GM04503 (cell line): ENCODE data around the gene CCDC172.
"Not testable (repeated sequence)": the region's sequence is repeated elsewhere in the genome, so short reads cannot be mapped to it uniquely, and the experiment has no call there.

Experiments used
- DNase-seq: peaks from one replicate; pipeline ENCODE4 v3.0.0-alpha.2; 2012; ENCODE audit warnings: low read depth

CCDC172 gene

DNA sequence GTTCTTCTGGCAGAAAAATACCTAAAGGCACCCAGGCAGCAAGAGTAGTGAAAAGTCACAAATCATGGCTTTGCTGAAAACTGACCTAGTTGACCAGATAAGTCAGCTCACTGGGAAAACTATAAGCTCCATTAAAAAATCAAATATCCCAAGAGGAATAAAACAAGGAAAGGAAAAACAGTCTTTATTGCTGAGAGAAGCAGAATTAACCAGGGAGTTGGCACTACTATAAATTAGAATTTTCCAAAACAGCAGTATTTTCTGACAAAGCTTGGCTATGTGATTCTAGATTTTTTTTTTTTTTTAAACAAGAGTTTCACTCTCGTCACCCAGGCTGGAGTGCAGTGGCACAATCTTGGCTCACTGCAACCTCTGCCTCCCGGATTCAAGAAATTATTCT, 12.6 kb downstream of the CCDC172 start:
- no peak for DNase-seq

DNA sequence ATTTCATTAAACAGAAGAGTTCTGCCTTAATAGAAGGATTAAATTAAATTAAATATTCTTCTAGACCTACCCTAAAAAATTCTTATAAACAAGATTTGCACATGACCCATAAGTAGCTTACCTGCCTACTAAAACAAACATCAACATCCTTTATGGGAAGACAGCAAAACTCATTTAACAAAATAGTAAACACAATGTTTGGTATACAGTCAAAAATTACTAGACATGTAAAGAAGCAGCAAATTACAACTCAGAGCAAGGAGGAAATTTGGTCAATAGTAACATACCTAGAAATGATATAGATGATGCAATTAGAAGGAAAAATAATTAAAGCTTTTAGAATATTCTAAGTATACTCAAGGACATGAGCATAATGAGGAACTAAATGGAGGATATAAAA, 27.9 kb downstream of the CCDC172 start:
- no peak for DNase-seq

DNA sequence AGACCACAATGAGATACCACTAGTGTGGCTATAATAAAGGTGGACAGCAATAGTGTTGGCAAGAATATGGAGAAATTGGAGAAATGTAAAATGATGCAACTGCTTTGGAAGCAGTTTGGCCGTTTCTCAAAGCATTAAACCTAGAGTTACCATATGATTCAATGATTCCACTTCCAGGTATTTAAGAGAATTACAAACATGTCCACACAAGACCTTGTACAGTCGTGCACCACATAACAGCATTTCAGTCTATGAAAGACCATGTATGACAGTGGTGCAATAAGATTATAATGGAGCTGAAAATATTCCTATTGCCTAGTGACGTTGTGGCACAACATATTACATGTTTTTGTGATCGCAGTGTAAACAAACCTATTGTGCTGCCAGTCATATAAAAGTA, 29.6 kb downstream of the CCDC172 start:
- no peak for DNase-seq

DNA sequence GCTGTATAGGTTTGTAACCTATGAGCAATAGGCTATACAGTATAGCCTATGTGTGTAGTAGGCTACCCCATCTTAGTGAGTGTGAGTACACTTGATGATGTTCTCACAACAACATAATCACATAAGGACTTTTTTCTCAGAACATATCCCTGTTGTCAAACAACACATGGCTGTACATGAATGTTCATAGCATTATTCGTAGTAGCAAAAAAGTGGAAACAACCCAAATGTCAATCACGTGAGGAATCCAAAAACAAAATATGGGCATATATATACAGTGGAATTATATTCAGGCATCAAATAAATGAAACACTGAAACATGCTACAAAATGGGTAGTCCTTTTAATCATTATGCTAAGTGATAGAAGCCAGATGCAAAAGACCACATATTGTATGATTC, 31.1 kb downstream of the CCDC172 start:
- no peak for DNase-seq

DNA sequence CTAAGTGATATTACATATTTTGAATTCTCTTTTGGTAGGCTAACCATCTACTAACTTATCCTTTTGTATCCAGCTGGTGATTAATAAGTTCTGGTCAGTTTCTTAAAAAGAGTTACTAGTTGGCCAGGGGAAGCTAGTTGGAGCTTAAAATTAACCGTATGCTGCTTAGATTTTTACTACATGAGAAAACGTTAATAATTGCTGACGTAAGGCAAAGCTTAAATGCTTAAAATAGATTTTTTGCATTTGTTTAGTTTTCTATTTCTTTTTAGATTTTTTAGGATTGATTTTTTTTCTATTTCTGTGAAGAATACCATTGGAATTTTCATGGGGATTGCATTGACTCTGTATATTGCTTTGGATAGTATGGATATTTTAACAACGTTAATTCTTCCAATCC, 32.6 kb downstream of the CCDC172 start:
- DNase-seq = no peak

DNA sequence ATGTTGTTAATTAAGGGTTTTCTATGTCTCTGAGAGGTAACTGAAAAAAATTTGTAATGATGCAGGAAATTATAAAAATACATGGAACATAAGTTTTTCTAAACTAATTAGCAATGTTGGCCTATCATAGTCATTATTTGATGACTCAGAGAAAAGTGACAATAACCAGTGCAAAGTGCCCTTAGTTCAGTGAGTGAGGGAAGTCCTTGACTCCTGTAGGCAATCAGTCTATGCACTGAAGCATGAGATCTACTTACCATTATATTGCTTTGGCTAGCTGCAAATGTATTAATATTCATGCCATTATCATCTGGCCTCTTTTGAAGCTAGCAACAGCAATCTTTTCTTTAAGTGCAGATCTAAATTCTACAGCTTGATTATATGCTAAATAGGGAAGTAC, 40.6 kb downstream of the CCDC172 start:
- DNase-seq = no peak

DNA sequence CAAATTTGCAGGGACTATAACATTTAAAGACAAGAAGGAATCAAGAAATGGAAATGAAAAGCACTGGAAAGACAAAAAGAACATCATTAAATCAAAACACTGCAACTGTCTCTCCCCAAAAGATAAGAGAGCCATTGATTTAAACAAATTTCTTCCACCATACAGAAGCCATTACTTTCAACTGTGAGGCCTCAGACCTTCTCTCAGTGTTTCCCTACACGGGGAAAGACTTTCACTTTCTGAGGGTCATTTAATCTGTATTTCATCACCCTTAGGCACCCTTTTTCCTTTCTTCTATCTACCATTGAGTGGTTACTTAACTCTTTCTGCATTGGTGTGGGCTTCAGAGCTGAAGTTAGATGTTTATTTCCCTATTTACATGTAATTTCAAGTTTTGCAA, 47.5 kb downstream of the CCDC172 start:
- DNase-seq = no peak

DNA sequence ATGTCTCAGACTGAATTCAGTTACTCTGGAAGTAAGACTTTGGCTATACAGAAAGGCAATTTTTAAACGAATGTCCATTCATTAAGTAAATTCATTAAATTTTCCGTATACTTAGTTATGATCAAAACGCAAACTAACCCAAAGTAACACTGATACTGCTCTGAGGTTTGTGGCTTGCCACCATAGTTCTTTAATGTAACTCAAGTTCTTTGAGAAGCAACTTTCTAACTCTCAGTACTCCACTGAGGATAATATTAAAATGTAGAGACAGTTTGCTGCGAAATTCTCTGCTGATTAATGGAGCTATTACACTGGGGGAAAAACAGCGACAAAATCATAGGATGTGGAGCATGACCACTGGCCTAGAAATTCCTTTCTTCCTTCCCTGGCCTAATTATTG, 58.0 kb downstream of the CCDC172 start:
- DNase-seq = no peak

DNA sequence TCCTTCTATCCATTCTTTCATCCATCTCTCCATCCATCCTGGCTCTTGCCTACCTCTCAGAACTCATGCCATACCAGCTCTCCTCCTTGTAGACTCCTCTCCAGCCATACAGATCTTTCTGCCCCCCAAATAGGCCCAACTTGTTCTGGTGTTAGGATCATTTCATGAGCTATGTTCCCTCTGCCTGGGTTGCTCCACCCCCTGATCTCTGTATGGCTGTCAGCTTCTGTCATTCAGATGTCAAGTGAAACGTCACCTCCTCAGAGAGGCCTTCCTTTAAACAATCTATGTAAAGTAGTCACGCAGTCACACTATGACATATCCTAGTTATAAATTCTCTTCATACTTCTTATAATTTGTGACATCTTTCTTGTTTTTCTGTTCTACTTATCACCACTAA, 61.1 kb downstream of the CCDC172 start:
- no peak for DNase-seq

DNA sequence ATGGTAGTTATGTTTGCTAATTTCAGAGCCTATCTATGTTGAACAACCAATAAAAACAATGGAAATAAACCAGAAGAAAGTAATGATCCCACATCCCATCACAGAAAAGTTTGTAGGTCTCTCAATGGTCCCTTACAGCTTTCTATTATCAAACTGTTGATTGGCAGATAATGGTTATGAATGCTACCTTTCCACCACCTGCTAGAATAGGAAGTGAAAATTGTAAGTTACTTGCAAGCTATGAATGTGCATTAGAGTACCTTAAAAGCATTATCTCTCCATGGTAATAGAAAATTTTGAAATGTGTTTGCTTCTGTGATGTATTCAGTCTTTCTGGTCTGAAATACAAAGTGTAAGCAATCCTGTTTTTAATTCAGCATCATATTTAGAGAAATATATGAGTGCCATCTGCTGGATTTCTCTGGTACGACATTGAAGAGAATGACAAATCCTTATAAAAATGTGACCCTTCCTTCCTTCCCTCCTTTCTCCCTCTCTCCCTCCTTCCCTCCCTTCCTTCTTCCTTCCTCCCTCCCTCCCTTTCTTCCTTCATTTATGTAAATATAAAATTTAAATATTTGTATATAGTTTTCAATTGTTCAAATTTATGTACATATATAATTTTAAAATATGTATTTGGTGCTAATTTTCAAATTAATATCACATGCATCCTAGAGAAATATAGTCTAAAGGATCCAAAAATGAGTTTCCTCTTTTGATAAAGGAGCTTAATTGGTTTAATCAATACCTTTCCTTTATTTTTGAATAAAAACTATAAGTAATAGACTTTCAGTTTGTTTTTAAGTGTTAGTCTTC, 62.0 kb downstream of the CCDC172 start:
- DNase-seq = no peak

DNA sequence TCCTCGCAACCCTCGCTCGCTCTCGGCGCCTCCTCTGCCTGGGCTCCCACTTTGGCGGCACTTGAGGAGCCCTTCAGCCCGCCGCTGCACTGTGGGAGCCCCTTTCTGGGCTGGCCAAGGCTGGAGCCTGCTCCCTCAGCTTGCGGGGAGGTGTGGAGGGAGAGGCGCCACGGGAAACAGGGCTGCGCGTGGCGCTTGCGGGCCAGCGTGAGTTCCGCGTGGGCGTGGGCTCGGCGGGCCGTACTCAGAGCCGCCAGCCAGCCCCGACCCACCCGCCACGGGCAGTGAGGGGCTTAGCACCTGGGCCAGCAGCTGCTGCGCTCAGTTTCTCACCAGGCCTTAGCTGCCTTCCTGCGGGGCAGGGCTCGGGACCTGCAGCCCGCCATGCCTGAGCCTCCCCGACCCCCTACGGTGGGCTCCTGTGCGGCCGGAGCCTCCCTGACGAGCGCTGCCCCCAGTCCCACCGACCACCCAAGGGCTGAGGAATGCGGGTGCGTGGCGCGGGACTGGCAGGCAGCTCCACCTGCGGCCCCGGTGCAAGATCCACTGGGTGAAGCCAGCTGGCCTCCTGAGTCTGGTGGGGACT, 69.1 kb downstream of the CCDC172 start:
- not testable (repeated sequence) for DNase-seq

DNA sequence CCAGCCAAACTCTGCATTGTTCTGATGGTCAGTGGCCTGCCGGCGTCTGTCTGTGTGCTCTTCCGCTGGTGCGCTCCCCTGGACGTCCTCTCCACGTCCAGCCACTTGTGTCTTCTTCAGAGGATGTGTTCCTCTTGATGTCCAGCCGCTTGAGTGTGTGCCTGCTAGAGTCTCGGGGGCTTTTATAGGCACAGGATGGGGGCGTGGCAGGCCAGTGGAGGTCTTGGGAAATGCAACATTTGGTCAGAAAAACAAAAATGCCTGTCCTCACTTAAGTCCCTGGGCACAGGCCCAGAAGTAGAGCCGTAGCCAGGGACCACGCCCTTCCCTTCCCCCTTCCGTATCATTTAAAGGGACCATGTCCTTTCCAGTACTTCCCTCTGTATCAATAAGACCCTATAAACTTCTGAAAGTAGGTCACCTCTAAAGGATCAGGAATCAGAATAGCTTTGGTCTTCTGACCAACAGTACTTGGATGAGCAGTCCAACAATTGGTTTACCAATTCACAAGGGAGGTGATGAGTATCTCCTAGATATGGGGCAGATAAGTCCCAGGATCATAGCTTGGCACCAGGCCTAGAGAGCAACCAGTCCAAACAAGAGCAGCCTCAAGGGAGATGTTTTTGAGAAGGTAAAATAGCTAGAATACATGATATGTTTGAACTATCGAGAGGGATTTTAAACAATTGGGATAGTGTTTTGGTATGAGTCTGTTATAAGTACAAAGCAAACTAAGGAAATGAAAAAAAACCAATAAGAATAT, 71.2 kb downstream of the CCDC172 start:
- no peak for DNase-seq

DNA sequence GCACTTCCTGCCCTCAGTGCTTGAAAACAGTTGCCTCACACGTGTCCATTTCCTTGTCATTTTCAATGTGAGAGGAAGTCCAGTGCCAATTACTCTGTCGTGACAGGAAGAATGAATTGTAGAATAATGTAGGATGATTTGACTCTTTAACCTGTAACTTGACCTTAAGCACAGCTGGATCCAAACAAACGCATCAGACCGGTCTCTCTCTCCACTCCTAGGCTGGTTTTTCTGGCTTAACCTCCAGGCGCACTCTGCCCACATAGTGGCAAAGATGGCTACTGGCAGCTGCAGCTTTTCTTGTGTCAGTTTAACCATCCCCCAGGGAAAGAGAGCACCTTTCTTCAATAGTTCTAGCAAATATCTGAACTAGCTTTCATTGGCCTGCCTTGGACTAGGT, 74.0 kb downstream of the CCDC172 start:
- DNase-seq = no peak

DNA sequence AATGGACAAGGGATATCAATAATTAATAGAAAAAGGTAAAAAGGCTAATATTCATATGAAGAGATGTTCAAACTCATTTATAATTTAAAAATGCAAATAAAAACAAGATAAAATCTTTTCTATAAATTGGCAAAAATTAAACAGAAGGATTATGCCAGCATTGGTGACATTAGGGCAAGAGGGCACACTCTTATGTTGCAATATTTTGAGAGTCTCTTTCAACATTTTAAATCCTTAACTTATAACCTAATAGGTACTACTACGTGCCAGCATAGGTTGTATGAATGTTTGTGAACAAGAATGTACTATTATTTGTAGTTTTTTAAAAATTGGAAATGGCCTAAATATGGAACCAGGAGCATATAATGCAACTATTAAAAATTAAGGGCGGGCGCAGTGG, 78.6 kb downstream of the CCDC172 start:
- no peak for DNase-seq

DNA sequence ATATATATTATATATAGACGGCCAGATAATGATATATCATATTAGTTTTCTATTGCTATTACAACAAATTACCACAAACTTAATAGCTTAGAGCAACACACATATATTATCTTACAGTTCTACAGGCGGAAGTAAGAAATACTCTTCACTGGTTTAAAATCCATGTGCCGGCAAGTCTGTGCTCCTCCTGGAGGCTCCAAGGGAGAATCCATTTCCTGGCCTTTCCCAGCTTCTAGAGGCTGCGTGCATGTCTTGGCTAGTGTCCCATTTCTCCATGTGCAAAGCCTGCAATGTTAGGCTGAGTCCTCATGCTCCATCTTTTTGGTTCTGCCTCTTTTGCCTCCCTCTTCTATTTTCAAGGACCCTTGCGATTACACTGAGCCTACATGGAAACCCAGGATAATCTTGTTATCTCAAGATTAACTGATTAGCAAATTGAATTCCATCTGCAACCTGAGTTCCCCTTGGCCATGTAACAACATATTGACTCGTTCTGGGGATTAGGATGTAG, 79.5 kb downstream of the CCDC172 start:
- no peak for DNase-seq

DNA sequence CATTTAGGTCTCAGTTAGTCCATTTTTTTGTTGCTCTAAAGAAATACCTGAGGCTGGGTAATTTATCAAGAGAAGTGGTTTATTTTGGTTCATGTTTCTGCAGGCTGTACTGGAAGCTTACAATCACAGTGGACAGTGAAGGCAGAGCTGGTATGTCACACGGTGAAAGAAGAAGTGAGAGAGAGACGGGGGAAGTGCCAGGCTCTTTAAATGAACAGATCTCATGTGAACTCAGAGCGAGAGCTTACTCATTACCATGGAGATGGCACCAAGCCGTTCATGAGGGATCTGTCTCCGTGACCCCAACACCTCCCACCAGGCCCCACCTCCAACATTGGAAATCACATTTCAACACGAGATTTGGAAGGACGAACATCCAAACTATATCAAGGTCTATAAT, 84.5 kb downstream of the CCDC172 start:
- no peak for DNase-seq

DNA sequence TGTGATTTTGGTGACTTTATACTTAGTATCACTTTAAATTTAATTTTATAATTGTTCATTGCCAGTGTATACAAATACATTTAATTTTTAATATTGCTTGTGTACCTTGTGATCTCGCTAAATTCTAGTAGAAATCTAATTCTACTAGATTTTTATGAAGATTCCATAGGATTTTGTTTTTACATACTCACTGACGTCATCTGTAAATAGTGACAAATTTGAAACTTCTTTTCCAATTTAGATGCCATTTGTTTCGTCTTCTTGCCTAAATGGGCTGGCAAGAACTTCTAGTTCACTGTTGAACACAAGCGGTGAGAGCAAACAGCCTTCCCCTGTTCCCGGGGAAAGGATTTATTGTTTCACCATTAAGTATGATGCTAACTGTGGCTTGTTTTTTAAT, 86.1 kb downstream of the CCDC172 start:
- DNase-seq = no peak

DNA sequence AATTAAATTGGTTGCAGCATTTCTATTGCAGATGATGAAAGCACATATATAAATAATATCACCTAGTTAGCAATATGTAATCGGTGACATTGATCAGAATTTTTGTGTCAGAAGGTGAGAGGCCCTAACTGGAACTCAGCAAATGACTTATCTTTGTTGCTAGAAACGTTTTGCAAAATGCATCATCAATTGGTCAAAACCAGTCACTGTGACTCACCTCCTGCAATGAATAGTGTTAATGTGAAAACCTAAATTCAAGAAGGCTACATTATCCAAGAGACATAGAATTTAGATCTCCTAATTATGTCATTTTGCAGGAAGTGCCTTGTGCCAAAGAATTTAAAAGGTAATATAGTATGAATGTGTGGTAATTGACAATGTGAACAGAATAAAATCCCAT, 93.6 kb downstream of the CCDC172 start:
- no peak for DNase-seq

DNA sequence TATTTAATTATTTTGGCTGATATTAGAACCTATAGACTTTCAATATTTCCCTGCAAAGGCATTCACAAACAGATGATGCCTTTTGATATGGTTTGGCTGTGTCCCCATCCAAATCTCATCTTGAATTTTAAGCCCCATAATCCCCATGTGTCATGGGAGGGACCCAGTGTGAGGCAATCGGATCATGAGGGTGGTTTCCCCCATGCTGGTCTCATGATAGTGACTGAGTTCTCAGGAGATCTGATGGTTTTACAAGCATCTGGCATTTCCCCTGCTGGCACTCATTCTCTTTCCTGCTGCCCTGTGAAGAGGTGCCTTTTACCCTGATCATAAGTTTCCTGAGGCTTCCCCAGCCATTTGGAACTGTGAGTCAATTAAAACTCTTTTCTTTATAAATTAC, 94.1 kb downstream of the CCDC172 start:
- DNase-seq = no peak

DNA sequence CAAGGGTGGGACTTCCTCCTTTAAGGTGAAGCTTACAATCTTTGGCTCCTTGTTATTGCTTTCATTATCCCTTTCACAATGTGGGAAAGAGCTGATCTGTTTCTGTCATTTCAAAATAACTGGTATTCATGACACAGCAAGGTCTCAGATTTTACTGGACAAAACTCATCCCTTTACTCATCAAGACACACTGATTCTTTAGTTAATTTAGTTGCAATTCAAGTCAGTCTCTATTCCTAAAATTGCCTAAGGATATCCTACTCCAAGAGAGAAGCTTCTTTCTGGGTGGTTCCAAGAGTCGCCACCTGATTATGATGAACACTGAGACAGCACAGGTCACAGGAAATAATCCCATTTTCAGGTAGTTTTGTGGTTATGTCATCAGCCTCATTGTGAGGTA, 97.6 kb downstream of the CCDC172 start:
- no peak for DNase-seq

DNA sequence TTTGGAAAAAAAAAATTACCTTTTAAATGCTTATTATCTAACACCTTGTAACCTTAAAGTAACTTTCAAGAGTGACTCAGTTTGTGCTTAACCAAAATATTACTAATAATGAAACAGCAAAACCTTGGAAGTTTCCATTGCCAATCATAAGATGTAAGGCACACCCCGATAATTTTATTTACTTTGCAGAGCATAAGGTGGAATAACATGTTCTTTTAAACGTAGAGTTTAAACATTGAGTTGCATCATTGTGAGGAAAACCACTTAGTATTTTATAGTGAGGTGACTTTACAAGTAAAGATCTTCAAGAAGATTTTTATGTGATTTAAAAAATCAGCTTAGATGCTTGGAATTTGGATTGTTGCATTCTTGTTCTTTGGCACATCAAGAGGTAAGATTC, 103.4 kb downstream of the CCDC172 start, which contains the start of gene PNLIPRP3:
Gene PNLIPRP3 (plus strand): TSS at position 177 of the 400 bp plus-strand sequence. CDS start 166 bp downstream, at position 343.
- DNase-seq = no peak

DNA sequence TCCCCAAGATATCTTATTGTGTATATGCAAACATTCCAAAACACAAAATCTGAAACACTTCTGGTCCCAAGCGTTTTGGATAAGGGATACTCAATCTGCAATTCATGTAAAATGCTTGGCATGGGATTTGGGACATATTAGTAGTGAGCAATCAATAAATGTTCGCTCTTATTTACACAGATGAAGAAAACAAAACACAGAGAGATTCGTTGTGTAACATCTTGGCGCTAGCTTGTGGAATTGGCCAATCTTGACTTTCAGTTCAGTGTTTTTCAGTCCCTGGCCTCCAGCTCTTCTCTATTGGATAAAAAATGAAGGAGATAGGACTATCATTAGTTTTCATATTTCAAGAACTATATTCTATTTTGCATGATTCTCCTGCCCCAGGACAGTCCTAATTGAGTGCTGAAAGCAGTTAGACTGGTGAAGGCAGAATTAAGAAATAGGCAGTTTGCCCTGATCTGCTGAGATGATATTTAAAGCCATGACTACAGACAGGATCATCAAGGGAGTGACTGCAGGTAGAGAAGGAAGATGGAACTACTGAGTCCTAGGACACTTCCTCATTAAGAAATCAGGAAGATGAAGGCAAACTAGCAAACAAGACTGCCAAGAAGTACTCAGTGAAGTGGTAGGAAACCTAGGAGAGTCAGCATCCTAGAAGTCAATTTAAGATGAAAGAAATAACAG, 105.2 kb downstream of the CCDC172 start:
- no peak for DNase-seq
